GM13977 (cell line): ENCODE measurements around the gene ZNF180.

Source experiments
- DNase-seq: peaks from one replicate; pipeline ENCODE4 v3.0.0; 2012; ENCODE audit warnings: low spot score
- CTCF ChIP-seq: IDR thresholded peaks from 2 replicates; pipeline ENCODE4 v1.5.1; 2012; ENCODE audit warnings: mild to moderate bottlenecking, control low read depth; ENCODE audit not compliant: insufficient read depth; ENCODE audit errors: extremely low read depth, missing control alignments
- in situ Hi-C: fragments of 300-500 bp; cut with MboI; formaldehyde crosslinking; loops from one replicate; pipeline ENCODE4 v1.12.0; 2022; ENCODE audit warnings: low sequenced_read_pairs, low pct_unique_long_range_greater_than_20kb, mixed read lengths, inconsistent platforms; ENCODE audit not compliant: unreplicated experiment

Gene ZNF180

GRCh38 chr19:44499962-44500949 lies at the start of gene ZNF180:
TSS of gene ZNF180 (minus strand) at chr19:44500522. CDS start at chr19:44497334, 3,188 bp downstream.
- in situ Hi-C loops = loop anchor here (25.0 kb wide), 1 partner anchor 663 kb away; the partner anchor contains the start of gene ZNF283
- TF ChIP-seq CTCF = peak; percentile 11

GRCh38 chr19:44549507-44549906 lies 49.2 kb upstream of the ZNF180 start:
- TF ChIP-seq CTCF = no peak
- DNase-seq = no peak
- in situ Hi-C loops = no loop called here

More at GRCh38 chr19:44499962-44500949, at the start of gene ZNF180:
- peak; percentile 96 for DNase-seq

- no peak for DNase-seq
- in situ Hi-C loops = no loop called here
Measured at GRCh38 chr19:44548736-44549135, 48.4 kb upstream of the ZNF180 start.

GRCh38 chr19:44544031-44544430 lies 43.7 kb upstream of the ZNF180 start:
- in situ Hi-C loops = no loop called here
- no peak for DNase-seq
- no peak for TF ChIP-seq CTCF

More at GRCh38 chr19:44548736-44549135, 48.4 kb upstream of the ZNF180 start:
- no peak for TF ChIP-seq CTCF

GRCh38 chr19:44542671-44543070 lies 42.3 kb upstream of the ZNF180 start:
- no peak for DNase-seq
- in situ Hi-C loops = no loop called here
- TF ChIP-seq CTCF = no peak

- in situ Hi-C loops = no loop called here
- DNase-seq = no peak
- no peak for TF ChIP-seq CTCF
Measured at GRCh38 chr19:44540736-44541135, 40.4 kb upstream of the ZNF180 start.
